Dermis lymphatic vessel endothelial cell (primary cell): Measurements from ENCODE around the gene LPCAT1. TPM values are rescaled to one million over a fixed set of nuclear protein-coding genes. Genes with fewer than 3 reads are reported as not detected.

Experiments used
- total RNA-seq: library from RNA; depleted of rRNA; stranded (reverse); fragments of >200 nt; gene quantifications from 2 replicates; pipeline ENCODE4 v1.2.1, GENCODE V29; 2014

LPCAT1 gene
- total RNA-seq = 16.3 and 20.9 TPM in 2 replicates

GRCh38 chr5:1523793-1524480 lies at the start of gene LPCAT1:
TSS of gene LPCAT1 (minus strand) at chr5:1523960. CDS start at chr5:1523844, 116 bp downstream.

GRCh38 chr5:1445313-1445688 lies 78.5 kb downstream of the LPCAT1 start, which contains the start of gene SLC6A3:
TSS of gene SLC6A3 (minus strand) at chr5:1445440. CDS start at chr5:1443197, 2,243 bp downstream.

Other genes with a start within 250 kb of the LPCAT1 start
- not detected in 2 replicates for gene TERT, start 228.9 kb downstream of the LPCAT1 start, total RNA-seq
- gene CLPTM1L, start 178.9 kb downstream of the LPCAT1 start, total RNA-seq = 271 and 275 TPM in 2 replicates
- under 0.01 TPM in 1 of 2 replicates, not detected in the other for gene SLC6A3, start 78.5 kb downstream of the LPCAT1 start, total RNA-seq